T-cell (primary cell): ENCODE data around the gene PHC2. TPM values are rescaled to one million over a fixed set of nuclear protein-coding genes. Genes with fewer than 3 reads are reported as not detected.

ENCODE experiments used
- ATAC-seq, 4 experiments: fragments of 200-7000 bp in 3 of 4; fragments of 150-1000 bp in 1 of 4; cut with Tn5 transposase; replicated peaks in 1 of 4; 1 replicate in 3 of 4; 2 replicates in 1 of 4; pipeline ENCODE4 v1.10.0; 2021; ENCODE audit warnings: moderate library complexity in 3 of 4, mild to moderate bottlenecking in 2 of 4, moderate number of reproducible peaks in 1 of 4
- CTCF ChIA-PET, 2 donors: fragments of 300-600 bp; sonication (Branson Sonifier 250); formaldehyde crosslinking; loops; one replicate each; lab custom pipeline; 2022; ENCODE audit warnings: antibody characterized with exemption in 2 of 2; lab: Charles Lee
- POLR2A ChIA-PET, 2 donors: fragments of 300-600 bp; sonication (Branson Sonifier 250); formaldehyde crosslinking; loops; one replicate each; lab custom pipeline; 2022; ENCODE audit warnings: antibody characterized with exemption in 2 of 2; lab: Charles Lee
- DNase-seq, 35 experiments: peaks; one replicate each; pipeline versions ENCODE4 v3.0.0 to v3.0.0-alpha.2; 2013 to 2023
- H3K27ac ChIP-seq: one replicate; pipeline ENCODE4 v1.5.1; 2013; ENCODE audit warnings: low read length
- H3K27me3 ChIP-seq, 2 experiments: replicated peaks in 1 of 2; 1 replicate in 1 of 2; 2 replicates in 1 of 2; pipeline versions ENCODE4 v1.6.1 to v1.7.0; 2013; ENCODE audit warnings: low read length in 1 of 2, mixed read lengths in 1 of 2; ENCODE audit not compliant: control insufficient read depth in 2 of 2, insufficient read depth in 2 of 2; ENCODE audit errors: extremely low read depth in 1 of 2
- H3K36me3 ChIP-seq, 2 donors: 1 replicate in 1 of 2; 2 replicates in 1 of 2; pipeline versions ENCODE4 v1.6.1 to v1.7.0; 2013; ENCODE audit warnings: low read length in 1 of 2; ENCODE audit not compliant: control insufficient read depth in 2 of 2, insufficient read depth in 1 of 2; ENCODE audit errors: extremely low read depth in 1 of 2
- H3K4me1 ChIP-seq, 2 experiments: 1 replicate in 1 of 2; 2 replicates in 1 of 2; pipeline versions ENCODE4 v1.6.1 to v1.7.0; 2013; ENCODE audit warnings: low read length in 2 of 2, mixed read lengths in 1 of 2; ENCODE audit not compliant: insufficient read depth in 2 of 2, control insufficient read depth in 1 of 2; ENCODE audit errors: extremely low read depth in 1 of 2
- H3K4me3 ChIP-seq, 2 donors: 1 replicate in 1 of 2; 2 replicates in 1 of 2; pipeline versions ENCODE4 v1.5.1 to v1.7.0; 2013; ENCODE audit warnings: mild to moderate bottlenecking in 2 of 2, low read length in 1 of 2, moderate library complexity in 1 of 2; ENCODE audit not compliant: control insufficient read depth in 1 of 2; ENCODE audit errors: extremely low read depth in 1 of 2
- H3K9me3 ChIP-seq: 2 replicates; pipeline ENCODE4 v1.7.0; 2013
- H3K27ac Mint-ChIP-seq, 2 donors: one replicate each; pipeline ENCODE4 v1.8.0; 2020 to 2021; ENCODE audit warnings: mild to moderate bottlenecking in 2 of 2, mixed read lengths in 2 of 2
- H3K27me3 Mint-ChIP-seq, 2 donors: one replicate each; pipeline ENCODE4 v1.8.0; 2021 to 2022; ENCODE audit warnings: mixed read lengths in 2 of 2
- H3K36me3 Mint-ChIP-seq: one replicate; pipeline ENCODE4 v1.8.0; 2021; ENCODE audit warnings: mixed read lengths
- H3K4me1 Mint-ChIP-seq, 3 donors: one replicate each; pipeline ENCODE4 v1.8.0; 2020 to 2022; ENCODE audit warnings: mixed read lengths in 3 of 3, mild to moderate bottlenecking in 1 of 3
- H3K4me3 Mint-ChIP-seq, 3 donors: one replicate each; pipeline ENCODE4 v1.8.0; 2020 to 2022; ENCODE audit warnings: mild to moderate bottlenecking in 3 of 3, mixed read lengths in 3 of 3, moderate library complexity in 3 of 3
- H3K9me3 Mint-ChIP-seq, 3 donors: one replicate each; pipeline ENCODE4 v1.8.0; 2020 to 2022; ENCODE audit warnings: mixed read lengths in 3 of 3
- WGBS: methylation state at CpG from one replicate; pipeline ENCODE4 v1.1.5; 2013; ENCODE audit warnings: missing lambda C conversion rate; ENCODE audit not compliant: insufficient coverage; 5-methylcytosine and 5-hydroxymethylcytosine counted together
- total RNA-seq, 35 experiments: library from RNA in 6 of 35; stranded (reverse) in 6 of 35; fragments of 120-200 nt in 1 of 35; gene quantifications; one replicate each; pipeline versions ENCODE4 v1.2.1 to v1.2.4 and lab custom pipeline; 2013 to 2026

The PHC2 gene
- total RNA-seq, 5 donors from 2014 or later (not counting 1 experiment from before 2014, with no cell fraction given) = 29.7 to 39.3 (median 37.9) TPM

- DNase-seq (no peak), ATAC-seq (no peak)
- Histone ChIP-seq H3K27ac (no peak overlapping the region), H3K27me3 (peaks cover 0 to 6% of the 10 kb centered on the region in 2 experiments), H3K4me1 (peaks cover 0 to under 1% of the 10 kb centered on the region in 2 experiments), H3K4me3 (no peak overlapping the region), H3K36me3 (no peaks in the 10 kb centered on the region), H3K9me3 (no peaks in the 10 kb centered on the region)
- peaks cover 0 to 6% (median under 1%) of the 10 kb centered on the region in 3 donors for H3K4me1 Mint-ChIP-seq
- H3K36me3 Mint-ChIP-seq = no peaks in the 10 kb centered on the region
- ChIA-PET CTCF (interaction anchor here in 1 of 2 donors (0.7 kb wide), 1 partner anchor 8 kb away, joined by 5 read pairs; no protein-coding TSS in a partner anchor), POLR2A (no interaction called here)
- H3K4me3 Mint-ChIP-seq = no peak overlapping the region
- no peaks in the 10 kb centered on the region for H3K27me3 Mint-ChIP-seq
- 100% methylated on average over 2 of the region's 2 CpGs for WGBS
- H3K27ac Mint-ChIP-seq = no peak overlapping the region
- no peaks in the 10 kb centered on the region for H3K9me3 Mint-ChIP-seq
Observed at GRCh38 chr1:33465316-33465715, 34.4 kb upstream of the PHC2 start.

GRCh38 chr1:33464552-33464951 lies 33.7 kb upstream of the PHC2 start:
- no peaks in the 10 kb centered on the region for H3K27me3 Mint-ChIP-seq
- Histone ChIP-seq H3K4me3 (no peak overlapping the region), H3K4me1 (no peaks in the 10 kb centered on the region), H3K27ac (no peak overlapping the region), H3K27me3 (peaks cover 0 to 8% of the 10 kb centered on the region in 2 experiments), H3K36me3 (no peaks in the 10 kb centered on the region), H3K9me3 (no peaks in the 10 kb centered on the region)
- no peak for DNase-seq
- CTCF ChIA-PET = interaction anchor here in 1 of 2 donors (0.7 kb wide), 1 partner anchor 9 kb away, joined by 5 read pairs; no protein-coding TSS in a partner anchor
- POLR2A ChIA-PET = no interaction called here
- no peak overlapping the region for H3K27ac Mint-ChIP-seq
- H3K4me1 Mint-ChIP-seq = peaks cover 0 to 3% (median 0%) of the 10 kb centered on the region in 3 donors
- WGBS = 20% methylated on average over 1 of the region's 3 CpGs
- H3K4me3 Mint-ChIP-seq = no peak overlapping the region
- H3K36me3 Mint-ChIP-seq = no peaks in the 10 kb centered on the region
- H3K9me3 Mint-ChIP-seq = no peaks in the 10 kb centered on the region
- ATAC-seq = no peak

GRCh38 chr1:33462405-33463164 lies 31.7 kb upstream of the PHC2 start:
- CTCF ChIA-PET = interaction anchor here in 1 of 2 donors (0.7 kb wide), 1 partner anchor 22 kb away, joined by 3 read pairs; no protein-coding TSS in a partner anchor
- peaks cover 0 to 3% (median 0%) of the 10 kb centered on the region in 3 donors for H3K4me1 Mint-ChIP-seq
- DNase-seq (no peak), ATAC-seq (no peak)
- no peak overlapping the region for H3K27ac Mint-ChIP-seq
- no peaks in the 10 kb centered on the region for H3K4me1 ChIP-seq
- POLR2A ChIA-PET = interaction anchor here (0.5 to 0.6 kb wide), 2 partner anchors 114 to 252 kb away, joined by 3 to 5 read pairs; no protein-coding TSS in a partner anchor
- no peak overlapping the region for H3K27ac ChIP-seq
- no peak overlapping the region for H3K4me3 ChIP-seq
- no peaks in the 10 kb centered on the region for H3K27me3 Mint-ChIP-seq
- H3K9me3 Mint-ChIP-seq = no peaks in the 10 kb centered on the region
- peaks cover 0 to 8% of the 10 kb centered on the region in 2 experiments for H3K27me3 ChIP-seq
- no peaks in the 10 kb centered on the region for H3K36me3 Mint-ChIP-seq
- H3K4me3 Mint-ChIP-seq = no peak overlapping the region
- no peaks in the 10 kb centered on the region for H3K36me3 ChIP-seq
- WGBS = 92% methylated on average over 4 of the region's 8 CpGs
- no peaks in the 10 kb centered on the region for H3K9me3 ChIP-seq

GRCh38 chr1:33460947-33461629 lies 30.2 kb upstream of the PHC2 start:
- Histone ChIP-seq H3K27me3 (peaks cover 0 to 8% of the 10 kb centered on the region in 2 experiments), H3K9me3 (no peaks in the 10 kb centered on the region), H3K4me3 (no peak overlapping the region), H3K4me1 (no peaks in the 10 kb centered on the region), H3K36me3 (no peaks in the 10 kb centered on the region), H3K27ac (no peak overlapping the region)
- H3K27ac Mint-ChIP-seq = no peak overlapping the region
- WGBS = no CpG with 5 or more reads among the region's 4 CpGs
- POLR2A ChIA-PET = no interaction called here
- H3K4me1 Mint-ChIP-seq = peaks cover 0 to 3% (median 0%) of the 10 kb centered on the region in 3 donors
- DNase-seq (peak in 1 of 35 experiments; percentile 12), ATAC-seq (no peak)
- H3K4me3 Mint-ChIP-seq = no peak overlapping the region
- no peaks in the 10 kb centered on the region for H3K9me3 Mint-ChIP-seq
- no peaks in the 10 kb centered on the region for H3K36me3 Mint-ChIP-seq
- no peaks in the 10 kb centered on the region for H3K27me3 Mint-ChIP-seq
- CTCF ChIA-PET = no interaction called here

- no peaks in the 10 kb centered on the region for H3K36me3 ChIP-seq
- H3K9me3 Mint-ChIP-seq = no peaks in the 10 kb centered on the region
- WGBS = 0% methylated on average over 2 of the region's 3 CpGs
- ATAC-seq = no peak
- H3K4me1 Mint-ChIP-seq = peaks cover 0 to 5% (median 2%) of the 10 kb centered on the region in 3 donors
- H3K4me1 ChIP-seq = no peaks in the 10 kb centered on the region
- no peak overlapping the region for H3K4me3 Mint-ChIP-seq
- no peak overlapping the region for H3K27ac ChIP-seq
- ChIA-PET POLR2A (no interaction called here), CTCF (no interaction called here)
- DNase-seq = no peak
- H3K27me3 ChIP-seq = peaks cover 0 to 8% of the 10 kb centered on the region in 2 experiments
- no peak overlapping the region for H3K27ac Mint-ChIP-seq
- no peaks in the 10 kb centered on the region for H3K27me3 Mint-ChIP-seq
- no peaks in the 10 kb centered on the region for H3K9me3 ChIP-seq
- no peak overlapping the region for H3K4me3 ChIP-seq
- no peaks in the 10 kb centered on the region for H3K36me3 Mint-ChIP-seq
Observed at GRCh38 chr1:33460144-33460543, 29.2 kb upstream of the PHC2 start.

- no peak for DNase-seq
- Mint-ChIP-seq H3K9me3 (no peaks in the 10 kb centered on the region), H3K4me3 (no peak overlapping the region), H3K27ac (no peak overlapping the region), H3K4me1 (peaks cover 0 to 5% (median 2%) of the 10 kb centered on the region in 3 donors), H3K36me3 (no peaks in the 10 kb centered on the region), H3K27me3 (no peaks in the 10 kb centered on the region)
- CTCF ChIA-PET = no interaction called here
- Histone ChIP-seq H3K27me3 (peaks cover 0 to 10% of the 10 kb centered on the region in 2 experiments), H3K9me3 (no peaks in the 10 kb centered on the region), H3K4me1 (no peaks in the 10 kb centered on the region), H3K4me3 (no peak overlapping the region), H3K36me3 (no peaks in the 10 kb centered on the region), H3K27ac (no peak overlapping the region)
- POLR2A ChIA-PET = no interaction called here
- no peak for ATAC-seq
- WGBS = 81% methylated on average over 4 of the region's 4 CpGs
Observed at GRCh38 chr1:33459691-33460090, 28.8 kb upstream of the PHC2 start.
